H9 (cell line): ENCODE measurements around the gene CACNA1H. TPM values are rescaled to one million over a fixed set of nuclear protein-coding genes. Genes with fewer than 3 reads are reported as not detected.

Source experiments
- DNase-seq: peaks from one replicate; pipeline ENCODE4 v3.0.0-alpha.2; 2017
- H2AFZ ChIP-seq: one replicate; pipeline ENCODE4 v1.6.1; 2013; ENCODE audit warnings: mild to moderate bottlenecking, low read length, control low read depth, moderate library complexity
- H2AK5ac ChIP-seq: 2 replicates; pipeline ENCODE4 v1.6.1; 2013; ENCODE audit warnings: low read length, control low read depth, mixed read lengths; ENCODE audit not compliant: insufficient read length
- H2BK120ac ChIP-seq: one replicate; pipeline ENCODE4 v1.6.1; 2013; ENCODE audit warnings: low read depth, mild to moderate bottlenecking, low read length, control low read depth, inconsistent platforms; ENCODE audit not compliant: poor library complexity, severe bottlenecking
- H2BK12ac ChIP-seq: 2 replicates; pipeline ENCODE4 v1.6.1; 2013; ENCODE audit warnings: low read length, control low read depth, mixed read lengths, low read depth; ENCODE audit not compliant: insufficient read length
- H2BK15ac ChIP-seq: 2 replicates; pipeline ENCODE4 v1.6.1; 2013; ENCODE audit warnings: low read depth, low read length, control low read depth
- H2BK20ac ChIP-seq: one replicate; pipeline ENCODE4 v1.6.1; 2013; ENCODE audit warnings: low read depth, mild to moderate bottlenecking, low read length, control low read depth, inconsistent platforms; ENCODE audit not compliant: poor library complexity, severe bottlenecking
- H2BK5ac ChIP-seq: 2 replicates; pipeline ENCODE4 v1.6.1; 2013; ENCODE audit warnings: low read length, control low read depth, mixed read lengths; ENCODE audit not compliant: insufficient read length
- H3K14ac ChIP-seq: 2 replicates; pipeline ENCODE4 v1.6.1; 2013; ENCODE audit warnings: low read length, control low read depth; ENCODE audit not compliant: insufficient read depth
- H3K18ac ChIP-seq: 2 replicates; pipeline ENCODE4 v1.6.1; 2013; ENCODE audit warnings: low read depth, mild to moderate bottlenecking, mixed read lengths, low read length, control low read depth; ENCODE audit not compliant: insufficient read length
- H3K23ac ChIP-seq: 2 replicates; pipeline ENCODE4 v1.6.1; 2013; ENCODE audit warnings: low read length, control low read depth, mixed read lengths, low read depth; ENCODE audit not compliant: insufficient read length
- H3K23me2 ChIP-seq: 2 replicates; pipeline ENCODE4 v1.6.1; 2013; ENCODE audit warnings: low read depth, mild to moderate bottlenecking, mixed read lengths, low read length, control low read depth; ENCODE audit not compliant: insufficient read length, poor library complexity, severe bottlenecking
- H3K27ac ChIP-seq: 2 replicates; pipeline ENCODE4 v1.5.1; 2013; ENCODE audit warnings: low read length, control low read depth, mixed read lengths, low read depth; ENCODE audit not compliant: insufficient read length
- H3K27me3 ChIP-seq: 2 replicates; pipeline ENCODE4 v1.6.1; 2013; ENCODE audit warnings: low read length, control low read depth, inconsistent platforms; ENCODE audit not compliant: insufficient read depth
- H3K4ac ChIP-seq: 2 replicates; pipeline ENCODE4 v1.6.1; 2013; ENCODE audit warnings: low read depth, mild to moderate bottlenecking, control low read depth, inconsistent platforms, low read length, moderate library complexity
- H3K4me1 ChIP-seq: 2 replicates; pipeline ENCODE4 v1.6.1; 2013; ENCODE audit warnings: low read length, control low read depth, inconsistent platforms; ENCODE audit not compliant: insufficient read depth
- H3K4me2 ChIP-seq: 2 replicates; pipeline ENCODE4 v1.6.1; 2013; ENCODE audit warnings: low read length, control low read depth, mixed read lengths; ENCODE audit not compliant: insufficient read length, insufficient read depth
- H3K56ac ChIP-seq: 2 replicates; pipeline ENCODE4 v1.6.1; 2013; ENCODE audit warnings: low read depth, mild to moderate bottlenecking, mixed read lengths, low read length, control low read depth; ENCODE audit not compliant: insufficient read length
- H3K79me1 ChIP-seq: 2 replicates; pipeline ENCODE4 v1.6.1; 2013; ENCODE audit warnings: low read depth, mild to moderate bottlenecking, moderate library complexity, low read length, control low read depth, inconsistent platforms; ENCODE audit not compliant: insufficient read depth, poor library complexity, severe bottlenecking
- H3K79me2 ChIP-seq: 2 replicates; pipeline ENCODE4 v1.6.1; 2013; ENCODE audit warnings: low read length, control low read depth, inconsistent platforms; ENCODE audit not compliant: insufficient read depth
- H3K9ac ChIP-seq: 2 replicates; pipeline ENCODE4 v1.6.1; 2013; ENCODE audit warnings: low read length, control low read depth, mixed read lengths; ENCODE audit not compliant: insufficient read length; ENCODE audit errors: extremely low read depth
- H3K9me3 ChIP-seq: one replicate; pipeline ENCODE4 v1.6.1; 2013; ENCODE audit warnings: low read depth, low read length, inconsistent platforms; ENCODE audit not compliant: control insufficient read depth
- H3T11ph ChIP-seq: one replicate; pipeline ENCODE4 v1.6.1; 2013; ENCODE audit warnings: mild to moderate bottlenecking, low read length, control low read depth, inconsistent platforms
- H4K20me1 ChIP-seq: one replicate; pipeline ENCODE4 v1.6.1; 2013; ENCODE audit not compliant: control insufficient read depth, insufficient read length, insufficient read depth
- H4K5ac ChIP-seq: 2 replicates; pipeline ENCODE4 v1.6.1; 2013; ENCODE audit warnings: low read depth, mild to moderate bottlenecking, mixed read lengths, low read length, control low read depth; ENCODE audit not compliant: insufficient read length
- H4K8ac ChIP-seq: replicated peaks from 2 replicates; pipeline ENCODE4 v1.6.1; 2013; ENCODE audit warnings: low read length, control low read depth, mixed read lengths, low read depth; ENCODE audit not compliant: insufficient read length
- H4K91ac ChIP-seq: 2 replicates; pipeline ENCODE4 v1.6.1; 2013; ENCODE audit warnings: low read depth, mild to moderate bottlenecking, moderate library complexity, mixed read lengths, low read length, control low read depth; ENCODE audit not compliant: insufficient read length
- H3K27ac Mint-ChIP-seq, 3 experiments: 2 replicates in 2 of 3; 3 replicates in 1 of 3; pipeline ENCODE4 v1.8.0; 2020 to 2021; ENCODE audit warnings: mixed read lengths in 3 of 3, mild to moderate bottlenecking in 1 of 3, moderate library complexity in 1 of 3
- H3K27me3 Mint-ChIP-seq: 2 replicates; pipeline ENCODE4 v1.8.0; 2021; ENCODE audit warnings: low read depth, mild to moderate bottlenecking, moderate library complexity, mixed read lengths
- H3K36me3 Mint-ChIP-seq, 3 experiments: 2 replicates in 2 of 3; 3 replicates in 1 of 3; pipeline ENCODE4 v1.8.0; 2020 to 2021; ENCODE audit warnings: low read depth in 3 of 3, mixed read lengths in 3 of 3; ENCODE audit not compliant: insufficient read depth in 1 of 3
- H3K4me1 Mint-ChIP-seq, 2 experiments: 2 replicates each; pipeline ENCODE4 v1.8.0; 2020; ENCODE audit warnings: mixed read lengths in 2 of 2
- H3K4me3 Mint-ChIP-seq, 2 experiments: 2 replicates in 1 of 2; 3 replicates in 1 of 2; pipeline ENCODE4 v1.8.0; 2020 to 2021; ENCODE audit warnings: mild to moderate bottlenecking in 2 of 2, mixed read lengths in 2 of 2, moderate library complexity in 1 of 2
- H3K9me3 Mint-ChIP-seq, 2 experiments: 2 replicates in 1 of 2; 3 replicates in 1 of 2; pipeline ENCODE4 v1.8.0; 2020; ENCODE audit warnings: mild to moderate bottlenecking in 2 of 2, mixed read lengths in 2 of 2, moderate library complexity in 1 of 2
- WGBS: extraction: QIAGEN DNeasy Blood & Tissue Kit; methylation state at CpG from one replicate; pipeline ENCODE4 v1.1.7; 2013; ENCODE audit warnings: missing lambda C conversion rate, low lambda C conversion rate, mixed read lengths; ENCODE audit not compliant: insufficient read length; ENCODE audit errors: extremely low coverage; 5-methylcytosine and 5-hydroxymethylcytosine counted together
- total RNA-seq: library from RNA; stranded (reverse); gene quantifications from 2 replicates; pipeline ENCODE4 v1.2.1, GENCODE V29; 2021
- TF ChIP-seq, protein P1 (sequence below): fragments of 200-600 bp; sonication (generic); conservative IDR thresholded peaks from 3 replicates; pipeline ENCODE4 v1.8.0; 2021; ENCODE audit warnings: antibody characterized with exemption, mild to moderate bottlenecking

The CACNA1H gene
- total RNA-seq, 1 experiment from 2014 or later: 43.3 TPM

DNA sequence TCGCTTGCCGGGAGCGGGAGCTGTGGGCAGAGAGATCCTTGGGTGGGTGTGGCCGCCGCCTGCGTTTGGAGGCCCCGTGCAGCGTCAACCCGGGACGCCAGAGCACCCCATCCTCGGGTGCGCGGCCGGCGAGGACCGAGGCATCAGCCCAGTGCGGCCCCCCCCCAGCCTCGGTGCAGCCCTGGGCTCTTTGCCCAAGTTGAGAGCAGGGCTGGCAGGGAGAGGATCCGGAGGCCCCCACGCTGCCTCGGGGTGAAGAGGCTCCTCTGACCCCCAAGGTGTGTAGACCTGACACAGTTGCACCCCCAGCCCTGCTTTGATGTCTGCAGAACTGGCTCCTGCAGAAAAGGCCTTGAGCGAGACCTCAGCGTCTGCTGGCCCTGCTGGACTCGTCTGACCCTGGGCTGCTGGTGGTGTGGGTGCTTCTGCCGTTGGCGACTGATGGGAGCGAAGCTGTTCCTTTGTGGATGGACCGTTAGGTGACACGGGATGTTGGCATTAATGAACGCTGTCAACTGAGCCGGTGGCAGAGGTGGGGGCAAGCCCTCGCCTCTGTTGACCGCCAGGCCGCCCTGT, 8.0 kb downstream of the CACNA1H start:
- H2BK15ac ChIP-seq: no peak overlapping the region
- H2BK12ac ChIP-seq: no peak overlapping the region
- H3T11ph ChIP-seq: no peak overlapping the region
- no peaks in the 10 kb centered on the region for H3K4me1 ChIP-seq
- no peaks in the 10 kb centered on the region for H3K9me3 ChIP-seq
- Mint-ChIP-seq H3K36me3 (peaks cover 0 to 2% (median 0%) of the 10 kb centered on the region in 3 experiments; a peak in 3 of 7 replicates), H3K27ac (no peak overlapping the region), H3K4me1 (peaks cover 4 to 10% of the 10 kb centered on the region in 2 experiments; a peak in 3 of 4 replicates), H3K9me3 (no peaks in the 10 kb centered on the region), H3K27me3 (no peaks in the 10 kb centered on the region), H3K4me3 (no peak overlapping the region)
- H3K27ac ChIP-seq: no peak overlapping the region
- no peak overlapping the region for H4K5ac ChIP-seq
- H2BK120ac ChIP-seq: no peak overlapping the region
- no peaks in the 10 kb centered on the region for H3K23me2 ChIP-seq
- H3K79me2 ChIP-seq: no peaks in the 10 kb centered on the region
- no peak overlapping the region for H3K9ac ChIP-seq
- H3K56ac ChIP-seq: no peak overlapping the region
- H3K4me2 ChIP-seq: no peak overlapping the region
- H3K18ac ChIP-seq: no peak overlapping the region
- H2AK5ac ChIP-seq: no peak overlapping the region
- no peak overlapping the region; the same call in 1 of the 2 replicates for H3K14ac ChIP-seq
- no peaks in the 10 kb centered on the region for H4K20me1 ChIP-seq
- no peak overlapping the region for H3K23ac ChIP-seq
- no peaks in the 10 kb centered on the region for H3K27me3 ChIP-seq
- no peak overlapping the region for H4K91ac ChIP-seq
- DNase-seq: no peak
- TF ChIP-seq, protein P1, sequence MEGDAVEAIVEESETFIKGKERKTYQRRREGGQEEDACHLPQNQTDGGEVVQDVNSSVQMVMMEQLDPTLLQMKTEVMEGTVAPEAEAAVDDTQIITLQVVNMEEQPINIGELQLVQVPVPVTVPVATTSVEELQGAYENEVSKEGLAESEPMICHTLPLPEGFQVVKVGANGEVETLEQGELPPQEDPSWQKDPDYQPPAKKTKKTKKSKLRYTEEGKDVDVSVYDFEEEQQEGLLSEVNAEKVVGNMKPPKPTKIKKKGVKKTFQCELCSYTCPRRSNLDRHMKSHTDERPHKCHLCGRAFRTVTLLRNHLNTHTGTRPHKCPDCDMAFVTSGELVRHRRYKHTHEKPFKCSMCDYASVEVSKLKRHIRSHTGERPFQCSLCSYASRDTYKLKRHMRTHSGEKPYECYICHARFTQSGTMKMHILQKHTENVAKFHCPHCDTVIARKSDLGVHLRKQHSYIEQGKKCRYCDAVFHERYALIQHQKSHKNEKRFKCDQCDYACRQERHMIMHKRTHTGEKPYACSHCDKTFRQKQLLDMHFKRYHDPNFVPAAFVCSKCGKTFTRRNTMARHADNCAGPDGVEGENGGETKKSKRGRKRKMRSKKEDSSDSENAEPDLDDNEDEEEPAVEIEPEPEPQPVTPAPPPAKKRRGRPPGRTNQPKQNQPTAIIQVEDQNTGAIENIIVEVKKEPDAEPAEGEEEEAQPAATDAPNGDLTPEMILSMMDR: no peak
- H2BK5ac ChIP-seq: no peak overlapping the region
- no peak overlapping the region for H4K8ac ChIP-seq
- WGBS: no CpG with 5 or more reads among the region's 34 CpGs
- H3K4ac ChIP-seq: no peak overlapping the region
- no peak overlapping the region for H2AFZ ChIP-seq
- no peak overlapping the region for H2BK20ac ChIP-seq
- no peaks in the 10 kb centered on the region for H3K79me1 ChIP-seq
